SK-N-SH (cell line): ENCODE data around the gene HOXA2. TPM values are rescaled to one million over a fixed set of nuclear protein-coding genes. Genes with fewer than 3 reads are reported as not detected.

Experiments used
- ELF1 ChIP-seq: IDR thresholded peaks from 2 replicates; pipeline ENCODE4 v1.4.0; 2012
- EP300 ChIP-seq, 2 experiments: IDR thresholded peaks; 2 replicates each; pipeline versions ENCODE4 v1.4.0 to v1.6.1; 2012; ENCODE audit warnings: borderline replicate concordance in 1 of 2, low read depth in 1 of 2, low read length in 1 of 2
- EZH2phosphoT487 ChIP-seq: fragments of 200-600 bp; sonication (generic); IDR thresholded peaks from 2 replicates; pipeline ENCODE4 v1.6.1; 2017; ENCODE audit warnings: low read depth, mixed run types, mild to moderate bottlenecking, antibody characterized with exemption, moderate library complexity, borderline replicate concordance
- FOXJ3 ChIP-seq: sonication (generic); formaldehyde crosslinking; IDR thresholded peaks from 2 replicates; pipeline ENCODE4 v1.5.1; 2020; ENCODE audit warnings: mild to moderate bottlenecking, missing genetic modification reagents
- GABPA ChIP-seq: IDR thresholded peaks from 2 replicates; pipeline ENCODE4 v1.4.0; 2012; ENCODE audit warnings: low read depth, mild to moderate bottlenecking
- IRF3 ChIP-seq: fragments of 150-350 bp; IDR thresholded peaks from 2 replicates; pipeline ENCODE4 v1.6.1; 2016; ENCODE audit warnings: mild to moderate bottlenecking, low read depth, low read length
- MAX ChIP-seq: IDR thresholded peaks from 2 replicates; pipeline ENCODE4 v1.4.0; 2012; ENCODE audit warnings: low read depth
- MEF2A ChIP-seq: IDR thresholded peaks from 2 replicates; pipeline ENCODE4 v1.4.0; 2012; ENCODE audit warnings: low read depth, borderline replicate concordance
- MXI1 ChIP-seq: IDR thresholded peaks from 2 replicates; pipeline ENCODE4 v1.6.1; 2012; ENCODE audit warnings: mild to moderate bottlenecking, low read depth, low read length, improper control_type of control experiment
- NFIC ChIP-seq: IDR thresholded peaks from 2 replicates; pipeline ENCODE4 v1.4.0; 2012; ENCODE audit warnings: borderline replicate concordance
- PBX3 ChIP-seq: IDR thresholded peaks from 2 replicates; pipeline ENCODE4; 2012
- POLR2AphosphoS5 ChIP-seq: IDR thresholded peaks from 2 replicates; pipeline ENCODE4 v1.6.1; 2012; ENCODE audit warnings: low read depth, low read length
- RAD21 ChIP-seq: IDR thresholded peaks from 2 replicates; pipeline ENCODE4 v1.6.1; 2012; ENCODE audit warnings: mild to moderate bottlenecking, low read length
- RCOR1 ChIP-seq: fragments of 150-350 bp; IDR thresholded peaks from 2 replicates; pipeline ENCODE4 v1.6.1; 2017; ENCODE audit warnings: antibody characterized with exemption, low read length
- REST ChIP-seq: IDR thresholded peaks from 2 replicates; pipeline ENCODE4 v1.6.1; 2012; ENCODE audit warnings: mild to moderate bottlenecking, low read depth, low read length, moderate library complexity
- RFX5 ChIP-seq: IDR thresholded peaks from 2 replicates; pipeline ENCODE4 v1.6.1; 2012; ENCODE audit warnings: mild to moderate bottlenecking, improper control_type of control experiment, low read length
- RXRA ChIP-seq: IDR thresholded peaks from 2 replicates; pipeline ENCODE4 v1.4.0; 2012; ENCODE audit warnings: low read depth, mild to moderate bottlenecking, borderline replicate concordance
- SIN3A ChIP-seq: IDR thresholded peaks from 2 replicates; pipeline ENCODE4 v1.6.1; 2012; ENCODE audit warnings: low read depth, mild to moderate bottlenecking, low read length, moderate library complexity, borderline replicate concordance
- SMC3 ChIP-seq: IDR thresholded peaks from 2 replicates; pipeline ENCODE4 v1.6.1; 2012; ENCODE audit warnings: low read depth, low read length, improper control_type of control experiment
- TEAD4 ChIP-seq: IDR thresholded peaks from 2 replicates; pipeline ENCODE4 v1.4.0; 2012; ENCODE audit warnings: mild to moderate bottlenecking, borderline replicate concordance; ENCODE audit not compliant: insufficient read depth
- YY1 ChIP-seq: IDR thresholded peaks from 2 replicates; pipeline ENCODE4 v1.4.0; 2012; ENCODE audit warnings: low read depth, mild to moderate bottlenecking
- ZBTB33 ChIP-seq: IDR thresholded peaks from 2 replicates; pipeline ENCODE4 v1.4.0; 2012; ENCODE audit warnings: low read depth, borderline replicate concordance
- polyA plus RNA-seq, 3 experiments: library from polyadenylated mRNA; depleted of rRNA; stranded (reverse); fragments of >200 nt; gene quantifications; 2 replicates each; pipeline ENCODE4 v1.2.3, GENCODE V29; 2012

HOXA2 gene
- polyA plus RNA-seq, 1 of the 3 experiments (the other 2 are of a cell fraction) = not detected

- TF ChIP-seq EZH2phosphoT487 (peak; percentile 87; the same call in 1 of the 2 replicates), NFIC (no peak), RCOR1 (0 out of 2 replicates have a peak, but pooled peaks have one; percentile 43), EP300 (IDR thresholded peaks at IDR 0.05; ENCODE audit: borderline replicate concordance in 1 of 2, low read depth in 1 of 2, low read length in 1 of 2) (peak in 1 of 2 experiments; percentile 40; a peak in 1 of 4 replicates), MXI1 (no peak), RAD21 (peak; percentile 51), RXRA (no peak), POLR2AphosphoS5 (no peak), MAX (peak; percentile 32; the same call in 1 of the 2 replicates), TEAD4 (no peak), PBX3 (peak; percentile 95), MEF2A (no peak), YY1 (0 out of 2 replicates have a peak, but pooled peaks have one; percentile 36), ELF1 (no peak), SMC3 (peak; percentile 68), ZBTB33 (no peak), FOXJ3 (CRISPR knock-in tag) (no peak), IRF3 (no peak), RFX5 (no peak), SIN3A (no peak), REST (peak; percentile 81), GABPA (no peak)
Measured at GRCh38 chr7:27150568-27151340, 48.3 kb upstream of the HOXA2 start (continued).
